Activated CD8-positive, alpha-beta memory T cell treated with anti-CD3 and anti-CD28 coated beads for 4 hours (primary cell): ENCODE measurements around the gene TBCB.
A peak's percentile ranks its signal among the peaks of the same experiment; 100 is the strongest.

Source experiments
- DNase-seq, 2 donors: peaks; one replicate each; pipeline ENCODE4 v3.0.0-alpha.2; 2020; ENCODE audit warnings: low read depth in 2 of 2

TBCB gene

GRCh38 chr19:36136964-36137686 is 21.9 kb downstream of the TBCB start:
- DNase-seq: no peak

DNA sequence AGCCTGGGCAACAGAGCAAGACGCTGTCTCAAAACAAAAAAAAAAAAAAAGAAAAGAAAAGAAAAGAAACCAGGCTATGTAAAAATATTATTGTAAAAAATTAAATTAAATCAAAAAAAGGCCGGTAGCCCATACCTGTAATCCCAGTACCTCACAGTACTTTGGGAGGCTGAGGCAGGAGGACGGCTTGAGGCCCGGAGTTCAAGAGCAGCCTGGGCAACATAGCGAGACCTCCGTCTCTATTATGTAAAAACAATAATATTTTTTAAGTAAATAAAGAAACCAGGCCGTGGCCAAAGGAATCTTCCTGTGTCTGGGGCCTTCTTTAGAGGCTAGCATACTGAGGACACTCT is 23.8 kb downstream of the TBCB start:
- no peak for DNase-seq

- DNase-seq: peak; percentile 83 to 85
Measured at GRCh38 chr19:36139473-36140303, 24.4 kb downstream of the TBCB start, which contains the start of gene CAPNS1. Gene CAPNS1 (plus strand): TSS chr19:36140066. CDS start chr19:36141012, 946 bp downstream.

GRCh38 chr19:36140304-36141038 is 25.2 kb downstream of the TBCB start:
- DNase-seq: peak in 1 of 2 donors; percentile 17

- peak; percentile 80 for DNase-seq
Measured at GRCh38 chr19:36141039-36141927, 26.0 kb downstream of the TBCB start.

DNA sequence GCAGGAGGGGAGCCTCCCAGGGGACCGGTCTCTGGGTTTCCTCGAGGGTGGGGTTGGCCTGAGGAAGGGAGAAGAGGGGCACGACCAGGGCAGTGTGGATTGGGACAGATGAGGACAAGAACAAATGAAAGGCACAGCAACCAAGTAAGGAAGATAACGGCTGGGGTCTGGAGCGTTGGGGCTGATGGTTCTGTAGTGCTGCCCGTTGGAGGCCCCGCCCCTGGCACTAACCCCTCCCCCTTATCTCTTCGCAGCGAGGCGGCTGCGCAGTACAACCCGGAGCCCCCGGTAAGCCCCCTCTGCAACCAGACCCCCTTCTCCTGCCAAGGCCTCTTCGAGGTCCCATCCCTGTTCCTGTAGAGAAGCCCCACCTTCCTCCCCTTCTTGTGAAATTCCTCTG is 26.8 kb downstream of the TBCB start:
- DNase-seq: no peak

DNA sequence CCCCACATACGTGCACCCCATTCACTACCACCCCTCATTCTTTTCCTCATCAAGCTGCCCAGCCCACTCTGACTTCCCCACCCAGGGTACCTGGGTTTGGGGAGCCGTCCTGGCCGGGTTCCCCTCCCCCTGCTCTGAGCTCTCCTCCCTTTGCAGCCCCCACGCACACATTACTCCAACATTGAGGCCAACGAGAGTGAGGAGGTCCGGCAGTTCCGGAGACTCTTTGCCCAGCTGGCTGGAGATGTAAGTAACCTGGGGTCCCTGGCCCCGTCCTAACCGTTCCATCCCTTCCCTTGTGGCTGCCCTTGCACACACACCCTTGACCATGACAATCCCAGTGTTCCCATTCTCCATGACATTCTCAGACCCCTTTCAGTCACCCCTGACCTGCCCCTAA is 27.2 kb downstream of the TBCB start:
- no peak for DNase-seq

- no peak for DNase-seq
Measured at GRCh38 chr19:36144624-36145023, 29.4 kb downstream of the TBCB start.

GRCh38 chr19:36149673-36150406 is 34.6 kb downstream of the TBCB start:
- DNase-seq: no peak

DNA sequence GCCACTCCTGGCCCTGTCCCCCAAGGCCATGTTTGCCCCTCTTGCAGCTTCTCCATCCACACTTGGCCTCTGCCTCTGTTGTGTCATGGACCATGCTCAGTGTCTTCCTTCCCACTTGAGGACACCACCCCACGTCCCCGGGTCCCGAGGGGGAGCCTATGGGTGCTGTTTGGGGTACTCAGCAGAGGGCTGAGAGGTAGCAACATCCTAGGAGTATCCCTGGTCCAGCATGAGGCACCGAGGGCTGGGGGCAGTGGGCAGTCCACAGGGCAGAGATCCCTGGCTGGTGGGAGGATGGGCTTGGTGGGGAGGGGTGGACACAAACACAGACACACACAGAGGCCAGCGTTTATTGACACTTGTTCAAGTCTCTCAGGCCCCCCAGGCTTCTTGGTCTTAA is 35.3 kb downstream of the TBCB start:
- no peak for DNase-seq

DNA sequence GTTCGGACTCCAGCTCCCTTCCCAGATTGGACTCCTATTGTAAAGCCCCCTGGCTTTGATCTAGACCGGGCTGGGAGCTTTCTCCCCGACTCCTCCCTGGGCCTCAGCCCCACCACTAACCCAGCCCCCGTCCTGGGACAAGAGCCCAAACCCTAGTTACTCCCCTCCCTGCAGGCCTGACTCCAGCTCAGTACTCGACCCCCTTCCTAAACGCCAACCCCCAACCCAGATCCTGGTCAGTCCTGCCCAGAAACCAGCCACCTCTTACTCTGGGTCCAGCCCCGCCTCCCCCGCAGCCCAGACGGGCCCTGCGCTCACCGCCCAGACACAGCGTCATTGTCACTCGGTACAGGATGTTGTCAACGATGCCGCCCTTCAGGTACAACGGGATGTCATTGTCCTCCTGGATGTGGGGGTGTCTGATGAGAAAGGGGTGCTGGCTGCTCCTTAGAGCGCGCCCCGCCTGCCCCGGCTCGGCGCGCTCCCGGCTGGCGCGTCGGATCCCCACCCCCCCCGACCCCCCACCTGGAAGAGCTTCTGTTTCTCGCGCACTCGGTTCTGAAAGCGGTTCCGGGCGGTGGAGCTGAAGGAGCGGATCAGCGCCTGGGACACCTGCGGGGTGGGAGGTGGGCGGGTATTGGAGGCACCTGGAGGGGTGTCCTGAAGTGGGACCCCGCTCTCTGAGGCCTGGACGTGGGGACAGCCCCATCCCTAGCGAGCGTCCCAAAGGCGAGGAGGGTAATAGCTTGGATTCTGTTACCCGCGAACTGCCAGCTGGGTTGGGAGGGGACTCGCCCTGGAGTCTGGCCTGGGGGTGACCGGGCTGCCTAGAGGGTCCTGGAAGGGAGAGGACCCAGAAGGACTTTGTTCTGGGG is 36.1 kb downstream of the TBCB start:
- DNase-seq: no peak

- DNase-seq: no peak
Measured at GRCh38 chr19:36152019-36152351, 36.7 kb downstream of the TBCB start.

GRCh38 chr19:36152352-36153091 is 37.3 kb downstream of the TBCB start, which contains the start of gene COX7A1:
Gene COX7A1 (minus strand): TSS chr19:36152447. CDS start chr19:36152407, 40 bp downstream.
- DNase-seq: no peak

DNA sequence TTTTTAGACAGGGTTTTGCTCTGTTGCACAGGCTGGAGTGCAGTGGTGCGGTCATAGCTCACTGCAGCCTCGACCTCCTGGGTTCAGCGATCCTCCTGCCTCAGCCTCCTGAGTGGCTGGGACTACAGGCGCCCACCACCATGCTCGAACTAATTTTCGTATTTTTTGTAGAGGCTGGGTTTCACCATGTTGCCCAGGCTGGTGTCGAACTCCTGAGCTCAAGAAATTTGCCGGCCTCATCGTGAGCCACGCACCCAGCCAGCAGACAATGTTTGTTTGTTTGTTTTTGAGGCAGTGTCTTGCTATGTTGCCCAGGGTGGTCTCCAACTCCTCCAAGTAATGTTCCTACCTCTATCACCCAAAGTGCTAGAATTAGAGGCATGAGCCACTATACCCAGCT is 37.9 kb downstream of the TBCB start:
- DNase-seq: no peak

DNA sequence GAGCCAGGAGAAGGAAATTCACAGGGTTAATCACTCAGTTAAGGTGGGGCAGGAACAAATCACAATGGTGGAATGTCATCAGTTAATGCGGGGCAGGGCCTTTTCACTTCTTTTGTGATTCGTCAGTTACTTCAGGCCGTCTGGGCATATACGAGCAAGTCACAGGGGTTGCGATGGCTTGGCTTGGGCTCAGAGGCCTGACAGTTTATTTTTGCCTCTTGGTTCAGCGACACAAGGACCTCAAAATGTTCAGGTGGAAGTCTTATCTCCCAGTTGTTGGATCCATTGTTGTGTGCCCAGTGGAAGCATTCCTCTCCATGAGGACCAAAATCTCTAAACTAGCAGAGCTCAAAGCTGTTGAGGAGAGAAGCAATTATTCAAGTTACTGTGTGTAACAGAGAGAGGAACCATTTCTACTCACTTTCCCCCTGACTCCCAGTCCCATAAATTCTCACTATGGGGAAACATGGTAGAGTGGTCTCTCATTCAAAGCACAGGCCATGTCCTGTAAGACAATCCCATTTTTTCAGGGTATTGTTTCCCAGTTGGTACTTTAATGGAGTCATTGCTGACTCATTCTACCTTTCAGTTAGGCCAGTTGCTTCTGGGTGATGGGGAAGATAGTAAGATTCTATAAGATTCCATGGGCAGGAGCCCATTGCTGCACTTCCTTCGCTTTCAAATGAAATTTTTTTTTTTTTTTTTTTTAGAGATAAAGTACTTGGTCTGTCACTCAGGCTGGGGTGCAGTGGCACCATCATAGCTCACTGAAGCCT is 45.7 kb downstream of the TBCB start:
- DNase-seq: no peak

DNA sequence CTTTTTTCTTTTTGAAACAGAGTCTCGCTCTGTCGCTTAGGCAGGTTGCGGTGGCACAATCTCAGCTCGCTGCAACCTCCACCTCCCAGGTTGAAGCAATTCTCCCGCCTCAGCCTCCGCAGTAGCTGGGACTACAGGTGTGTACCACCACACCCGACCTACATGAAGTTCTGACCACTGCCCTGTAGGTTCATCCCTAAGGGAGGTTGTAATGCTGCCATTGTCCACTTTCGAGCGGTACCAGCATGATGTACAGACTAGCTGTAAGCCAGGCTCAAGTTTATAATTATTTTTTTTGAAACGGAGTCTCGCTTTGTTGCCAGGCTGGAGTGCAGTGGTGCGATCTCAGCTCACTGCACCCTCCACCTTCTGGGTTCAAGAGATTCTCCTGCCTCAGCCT is 48.5 kb downstream of the TBCB start:
- DNase-seq: no peak

GRCh38 chr19:36169084-36169760 is 54.0 kb downstream of the TBCB start:
- no peak for DNase-seq

GRCh38 chr19:36172852-36173251 is 57.6 kb downstream of the TBCB start:
- DNase-seq: no peak
